Trophoblast cell (in vitro differentiated cells and primary cell): Measurements from ENCODE around the gene SMIM32. TPM values are rescaled to one million over a fixed set of nuclear protein-coding genes. Genes with fewer than 3 reads are reported as not detected.

Experiments used
- DNase-seq, 2 donors: peaks; one replicate each; pipeline ENCODE4 v3.0.0-alpha.2; 2016
- H2AFZ ChIP-seq: 2 replicates; pipeline ENCODE4 v1.6.1; 2013; ENCODE audit warnings: low read length, moderate library complexity, mild to moderate bottlenecking; ENCODE audit not compliant: insufficient read depth, poor library complexity
- H2AK5ac ChIP-seq: 2 replicates; pipeline ENCODE4 v1.6.1; 2013; ENCODE audit warnings: mild to moderate bottlenecking, low read length
- H2BK120ac ChIP-seq: 2 replicates; pipeline ENCODE4 v1.6.1; 2013; ENCODE audit warnings: low read length, mild to moderate bottlenecking, moderate library complexity; ENCODE audit not compliant: insufficient read depth, poor library complexity
- H2BK12ac ChIP-seq: 2 replicates; pipeline ENCODE4 v1.6.1; 2013; ENCODE audit warnings: mild to moderate bottlenecking, low read length, moderate library complexity
- H2BK5ac ChIP-seq: 2 replicates; pipeline ENCODE4 v1.6.1; 2013; ENCODE audit warnings: low read length, low read depth, moderate library complexity, mild to moderate bottlenecking; ENCODE audit not compliant: poor library complexity
- H3K14ac ChIP-seq: 2 replicates; pipeline ENCODE4 v1.6.1; 2013; ENCODE audit warnings: mild to moderate bottlenecking, low read length
- H3K18ac ChIP-seq: 2 replicates; pipeline ENCODE4 v1.6.1; 2013; ENCODE audit warnings: mild to moderate bottlenecking, low read length
- H3K23ac ChIP-seq: 2 replicates; pipeline ENCODE4 v1.6.1; 2013; ENCODE audit warnings: low read length
- H3K27ac ChIP-seq: 2 replicates; pipeline ENCODE4 v1.5.1; 2013; ENCODE audit warnings: low read depth, mild to moderate bottlenecking, inconsistent platforms, low read length, moderate library complexity
- H3K27me3 ChIP-seq: 2 replicates; pipeline ENCODE4 v1.6.1; 2013; ENCODE audit warnings: inconsistent platforms, mild to moderate bottlenecking, low read length, moderate library complexity; ENCODE audit not compliant: insufficient read depth
- H3K36me3 ChIP-seq, 2 experiments: 1 replicate in 1 of 2; 2 replicates in 1 of 2; pipeline ENCODE4 v1.6.1; 2013; ENCODE audit warnings: low read length in 2 of 2, mild to moderate bottlenecking in 2 of 2, moderate library complexity in 1 of 2; ENCODE audit not compliant: insufficient read depth in 2 of 2, control insufficient read depth in 1 of 2
- H3K4ac ChIP-seq: 2 replicates; pipeline ENCODE4 v1.6.1; 2013; ENCODE audit warnings: low read depth, mild to moderate bottlenecking, low read length, moderate library complexity
- H3K4me1 ChIP-seq, 2 experiments: 1 replicate in 1 of 2; 2 replicates in 1 of 2; pipeline ENCODE4 v1.6.1; 2013; ENCODE audit warnings: low read length in 2 of 2, mild to moderate bottlenecking in 2 of 2, moderate library complexity in 1 of 2; ENCODE audit not compliant: insufficient read depth in 2 of 2, control insufficient read depth in 1 of 2
- H3K4me2 ChIP-seq: 2 replicates; pipeline ENCODE4 v1.6.1; 2013; ENCODE audit warnings: inconsistent platforms, mild to moderate bottlenecking, low read length, moderate library complexity
- H3K4me3 ChIP-seq: 2 replicates; pipeline ENCODE4 v1.5.1; 2013; ENCODE audit warnings: mild to moderate bottlenecking, low read depth, low read length, inconsistent platforms
- H3K79me1 ChIP-seq: one replicate; pipeline ENCODE4 v1.6.1; 2013; ENCODE audit warnings: low read length
- H3K79me2 ChIP-seq: 2 replicates; pipeline ENCODE4 v1.6.1; 2013; ENCODE audit warnings: low read length, mild to moderate bottlenecking; ENCODE audit not compliant: control insufficient read depth, insufficient read depth, poor library complexity
- H3K9ac ChIP-seq: 2 replicates; pipeline ENCODE4 v1.6.1; 2013; ENCODE audit warnings: mild to moderate bottlenecking, low read length
- H3K9me3 ChIP-seq: 2 replicates; pipeline ENCODE4 v1.6.1; 2013; ENCODE audit warnings: low read depth, mild to moderate bottlenecking, control low read depth, inconsistent platforms, low read length; ENCODE audit not compliant: insufficient read depth
- H4K12ac ChIP-seq: 2 replicates; pipeline ENCODE4 v1.6.1; 2013; ENCODE audit warnings: low read depth, mild to moderate bottlenecking, low read length, moderate library complexity
- H4K8ac ChIP-seq: 2 replicates; pipeline ENCODE4 v1.6.1; 2013; ENCODE audit warnings: low read depth, mild to moderate bottlenecking, low read length, moderate library complexity
- H4K91ac ChIP-seq: one replicate; pipeline ENCODE4 v1.6.1; 2013; ENCODE audit warnings: low read depth, mild to moderate bottlenecking, low read length, moderate library complexity
- WGBS: extraction: QIAGEN DNeasy Blood & Tissue Kit; methylation state at CpG from one replicate; pipeline ENCODE4 v1.1.7; 2013; ENCODE audit warnings: missing lambda C conversion rate; ENCODE audit not compliant: insufficient read length, insufficient coverage; ENCODE audit errors: extremely low coverage; 5-methylcytosine and 5-hydroxymethylcytosine counted together
- polyA plus RNA-seq: library from polyadenylated mRNA; stranded (reverse); fragments of 200-250 nt; gene quantifications from 2 replicates; pipeline ENCODE4 v1.2.3, GENCODE V29; 2013

The SMIM32 gene
- 2.0 and 2.4 TPM in 2 replicates for polyA plus RNA-seq

DNA sequence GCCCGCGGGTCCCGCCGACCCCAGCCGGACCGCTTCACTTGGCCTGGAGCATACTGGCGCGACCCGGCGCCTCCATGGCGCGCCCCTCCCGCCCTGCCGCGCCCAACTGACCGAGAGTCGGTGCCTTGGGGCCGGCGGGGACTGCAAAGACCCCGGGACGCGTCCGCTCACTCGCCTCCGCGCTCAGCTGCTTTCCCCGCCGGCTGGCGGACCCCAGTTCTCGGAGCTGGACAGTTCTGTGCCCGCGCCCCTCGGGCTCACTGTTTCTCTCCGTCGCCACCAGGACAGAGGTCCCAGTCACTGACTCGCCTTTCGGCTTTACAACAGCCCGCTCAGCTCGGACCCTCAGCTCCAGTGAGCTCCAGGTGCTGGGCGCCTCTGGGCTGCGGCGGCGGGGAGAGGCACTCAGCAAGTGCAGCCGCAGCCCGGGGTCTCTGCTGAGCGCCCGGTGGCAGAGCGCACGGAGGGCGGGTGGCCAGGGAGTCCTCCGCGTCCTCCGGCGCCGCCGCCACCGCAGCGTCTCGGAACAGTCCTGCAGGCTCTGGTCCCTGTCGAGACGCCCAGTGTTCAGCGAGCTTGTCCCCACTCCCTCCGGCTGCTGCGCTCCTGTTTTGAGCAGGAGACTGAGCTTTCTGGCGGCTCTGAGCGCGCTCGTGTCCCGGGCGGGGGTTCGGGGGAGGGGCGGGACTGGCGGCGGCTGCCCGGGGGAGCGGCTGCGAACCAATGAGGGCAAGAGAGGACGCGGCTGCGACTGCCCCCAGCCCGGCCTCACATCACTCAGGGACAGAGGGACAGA is at the start of gene SMIM32:
Gene SMIM32 (minus strand): TSS at position 637 of the 796 bp plus-strand sequence. CDS start 638 bp downstream, outside the sequence.
- Histone ChIP-seq H3K18ac (peak within 1 kb of the TSS; percentile 63), H3K79me1 (peaks cover 3% of the 10 kb centered on the region), H4K91ac (peak within 1 kb of the TSS; percentile 53), H2BK120ac (peak within 1 kb of the TSS; percentile 27), H2AK5ac (no peak within 1 kb of the TSS), H3K36me3 (peaks cover 3 to 10% of the 10 kb centered on the region in 2 experiments), H3K79me2 (no peaks in the 10 kb centered on the region), H3K4me1 (peaks cover 8 to 23% of the 10 kb centered on the region in 2 experiments), H3K27ac (no peak within 1 kb of the TSS), H4K12ac (no peak within 1 kb of the TSS), H3K4me2 (peak within 1 kb of the TSS; percentile 83), H3K23ac (no peak within 1 kb of the TSS), H2BK5ac (no peak within 1 kb of the TSS), H4K8ac (no peak within 1 kb of the TSS), H2AFZ (peak within 1 kb of the TSS; percentile 48), H3K4ac (peak within 1 kb of the TSS; percentile 30), H3K9me3 (peaks cover 3% of the 10 kb centered on the region), H3K9ac (peak within 1 kb of the TSS; percentile 1), H3K14ac (peak within 1 kb of the TSS; percentile 18), H2BK12ac (no peak within 1 kb of the TSS), H3K4me3 (peak within 1 kb of the TSS; percentile 64), H3K27me3 (peaks cover 9% of the 10 kb centered on the region)
- DNase-seq: peak in 1 of 2 donors; percentile 13
- no CpG with 5 or more reads among the region's 81 CpGs for WGBS

DNA sequence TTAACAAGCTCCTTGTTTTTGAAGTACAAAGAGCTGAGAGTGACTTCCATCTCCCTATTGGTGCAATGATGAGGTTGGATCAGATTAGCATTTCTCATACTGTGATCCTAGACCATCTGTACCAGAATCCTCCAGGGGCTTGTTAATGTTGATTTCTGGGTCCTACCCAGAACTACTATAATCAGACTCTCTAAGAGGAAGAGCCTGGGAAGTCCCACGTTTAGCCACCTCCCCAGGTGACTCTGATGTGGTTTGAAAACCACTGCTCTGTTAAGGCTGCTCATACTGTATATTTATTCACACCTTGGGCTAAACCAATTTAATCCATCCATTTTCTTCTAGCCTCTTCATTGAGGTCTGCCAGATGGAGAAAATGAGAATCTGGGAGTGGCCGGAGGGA is 49.6 kb upstream of the SMIM32 start:
- H3K27me3 ChIP-seq: no peaks in the 10 kb centered on the region
- no peaks in the 10 kb centered on the region for H3K36me3 ChIP-seq
- H3K27ac ChIP-seq: no peak overlapping the region
- H3K79me1 ChIP-seq: no peaks in the 10 kb centered on the region
- no peak overlapping the region for H4K12ac ChIP-seq
- DNase-seq: no peak
- WGBS: no CpG with 5 or more reads among the region's 2 CpGs
- H3K79me2 ChIP-seq: no peaks in the 10 kb centered on the region
- no peak overlapping the region for H2BK12ac ChIP-seq
- H3K9ac ChIP-seq: no peak overlapping the region
- no peak overlapping the region for H4K8ac ChIP-seq
- no peak overlapping the region for H3K4ac ChIP-seq
- no peaks in the 10 kb centered on the region for H3K4me1 ChIP-seq
- no peak overlapping the region for H2AK5ac ChIP-seq
- H4K91ac ChIP-seq: no peak overlapping the region
- no peak overlapping the region for H3K14ac ChIP-seq
- peaks cover 1% of the 10 kb centered on the region for H3K9me3 ChIP-seq
- H2AFZ ChIP-seq: no peak overlapping the region
- no peak overlapping the region for H2BK120ac ChIP-seq
- H3K4me3 ChIP-seq: no peak overlapping the region
- no peak overlapping the region for H2BK5ac ChIP-seq
- H3K23ac ChIP-seq: no peak overlapping the region
- H3K4me2 ChIP-seq: no peak overlapping the region
- H3K18ac ChIP-seq: no peak overlapping the region

DNA sequence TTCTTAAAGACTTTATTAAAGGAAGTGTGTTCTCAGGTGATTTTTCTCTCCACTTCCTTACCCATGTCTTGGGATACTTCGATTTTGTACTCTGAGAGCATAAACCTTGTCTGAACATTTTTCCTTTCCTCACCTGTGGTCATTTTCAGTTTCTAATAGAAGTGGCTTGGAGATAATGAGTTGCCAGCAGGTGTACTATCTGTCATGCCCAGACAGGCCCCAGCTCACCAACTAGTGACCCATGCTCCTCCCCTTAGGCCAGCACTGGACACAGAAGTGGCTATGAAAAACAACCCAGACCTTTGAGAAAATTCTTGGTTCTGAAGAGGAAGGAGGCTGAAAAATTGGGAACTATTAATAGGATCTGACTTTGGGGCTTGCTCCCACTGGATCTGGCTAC is 49.2 kb upstream of the SMIM32 start:
- WGBS: no CpG with 5 or more reads among the region's 1 CpG
- no peak for DNase-seq
- Histone ChIP-seq H3K23ac (no peak overlapping the region), H3K4me1 (no peaks in the 10 kb centered on the region), H2BK120ac (no peak overlapping the region), H3K27ac (no peak overlapping the region), H2BK5ac (no peak overlapping the region), H3K36me3 (no peaks in the 10 kb centered on the region), H2AFZ (no peak overlapping the region), H3K79me1 (no peaks in the 10 kb centered on the region), H2AK5ac (no peak overlapping the region), H4K91ac (no peak overlapping the region), H3K4me2 (no peak overlapping the region), H3K9me3 (peaks cover 1% of the 10 kb centered on the region), H4K12ac (no peak overlapping the region), H4K8ac (no peak overlapping the region), H2BK12ac (no peak overlapping the region), H3K14ac (no peak overlapping the region), H3K18ac (no peak overlapping the region), H3K27me3 (no peaks in the 10 kb centered on the region), H3K9ac (no peak overlapping the region), H3K79me2 (no peaks in the 10 kb centered on the region), H3K4ac (no peak overlapping the region), H3K4me3 (no peak overlapping the region)

DNA sequence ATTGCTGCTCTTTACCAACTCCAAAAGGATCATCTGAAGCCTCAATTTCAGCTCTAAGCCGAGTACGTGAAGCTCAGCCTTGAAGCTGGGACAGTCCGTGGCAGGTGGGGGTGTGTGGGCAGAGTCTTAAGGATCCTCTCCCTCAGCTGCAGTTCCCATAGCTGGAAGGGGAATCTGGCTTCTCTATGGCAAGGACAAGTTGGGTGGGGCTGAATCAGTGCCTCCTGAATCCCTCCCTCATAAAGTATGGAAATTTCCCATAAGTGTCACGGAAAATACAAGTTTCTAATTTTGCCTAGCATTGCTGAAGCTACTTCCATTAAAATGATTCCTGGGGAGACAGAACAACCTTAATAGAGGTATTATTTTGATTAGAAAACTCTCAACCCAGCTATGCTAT is 47.9 kb upstream of the SMIM32 start:
- Histone ChIP-seq H2BK120ac (no peak overlapping the region), H4K91ac (no peak overlapping the region), H3K9ac (no peak overlapping the region), H3K18ac (no peak overlapping the region), H3K23ac (no peak overlapping the region), H3K79me2 (no peaks in the 10 kb centered on the region), H2AK5ac (no peak overlapping the region), H3K4me2 (no peak overlapping the region), H3K14ac (no peak overlapping the region), H3K27me3 (no peaks in the 10 kb centered on the region), H3K4me3 (no peak overlapping the region), H4K8ac (no peak overlapping the region), H2BK5ac (no peak overlapping the region), H4K12ac (no peak overlapping the region), H3K27ac (no peak overlapping the region), H3K79me1 (no peaks in the 10 kb centered on the region), H2BK12ac (no peak overlapping the region), H3K4ac (no peak overlapping the region), H3K36me3 (no peaks in the 10 kb centered on the region), H3K9me3 (peaks cover 1% of the 10 kb centered on the region), H3K4me1 (no peaks in the 10 kb centered on the region), H2AFZ (no peak overlapping the region)
- no CpG with 5 or more reads among the region's 4 CpGs for WGBS
- DNase-seq: no peak
